Uterus (tissue), 2 donors: ENCODE measurements around the gene HPSE2.

Experiments used
- POLR2A ChIP-seq, 2 donors: fragments of 450-650 bp; IDR thresholded peaks; one replicate each; pipeline ENCODE4 v1.6.1; 2016; ENCODE audit warnings: antibody characterized with exemption in 2 of 2, mild to moderate bottlenecking in 1 of 2, moderate library complexity in 1 of 2
- TF ChIP-seq, protein P1 (sequence below), 4 experiments: fragments of 200-600 bp in 2 of 4; fragments of 450-650 bp in 2 of 4; sonication (generic) in 2 of 4; IDR thresholded peaks; one replicate each; pipeline ENCODE4 v1.5.1; 2016 to 2019; ENCODE audit warnings: antibody characterized with exemption in 4 of 4, mild to moderate bottlenecking in 2 of 4, moderate library complexity in 1 of 4

DNA sequence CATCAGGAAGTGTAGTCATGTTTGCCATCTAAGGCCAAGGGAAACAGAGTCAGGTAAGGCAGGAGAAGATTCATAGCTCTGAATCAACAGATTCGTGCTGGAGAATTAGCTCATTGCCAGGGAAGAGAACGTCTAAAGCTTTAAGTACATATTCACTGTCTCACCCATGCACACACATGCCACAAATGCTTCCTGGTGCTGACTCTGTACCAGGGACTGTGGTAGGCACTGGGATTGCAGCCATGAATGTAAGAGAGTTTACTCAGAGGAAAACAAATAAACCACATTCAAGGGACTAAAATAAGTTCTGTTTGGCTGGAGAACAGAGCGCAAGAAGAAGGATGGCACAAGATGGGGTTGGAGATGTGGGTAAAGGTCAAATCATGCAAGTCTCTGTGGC, 699.1 kb downstream of the HPSE2 start:
- TF ChIP-seq, protein P1, sequence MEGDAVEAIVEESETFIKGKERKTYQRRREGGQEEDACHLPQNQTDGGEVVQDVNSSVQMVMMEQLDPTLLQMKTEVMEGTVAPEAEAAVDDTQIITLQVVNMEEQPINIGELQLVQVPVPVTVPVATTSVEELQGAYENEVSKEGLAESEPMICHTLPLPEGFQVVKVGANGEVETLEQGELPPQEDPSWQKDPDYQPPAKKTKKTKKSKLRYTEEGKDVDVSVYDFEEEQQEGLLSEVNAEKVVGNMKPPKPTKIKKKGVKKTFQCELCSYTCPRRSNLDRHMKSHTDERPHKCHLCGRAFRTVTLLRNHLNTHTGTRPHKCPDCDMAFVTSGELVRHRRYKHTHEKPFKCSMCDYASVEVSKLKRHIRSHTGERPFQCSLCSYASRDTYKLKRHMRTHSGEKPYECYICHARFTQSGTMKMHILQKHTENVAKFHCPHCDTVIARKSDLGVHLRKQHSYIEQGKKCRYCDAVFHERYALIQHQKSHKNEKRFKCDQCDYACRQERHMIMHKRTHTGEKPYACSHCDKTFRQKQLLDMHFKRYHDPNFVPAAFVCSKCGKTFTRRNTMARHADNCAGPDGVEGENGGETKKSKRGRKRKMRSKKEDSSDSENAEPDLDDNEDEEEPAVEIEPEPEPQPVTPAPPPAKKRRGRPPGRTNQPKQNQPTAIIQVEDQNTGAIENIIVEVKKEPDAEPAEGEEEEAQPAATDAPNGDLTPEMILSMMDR (IDR thresholded peaks at IDR 0.05): no peak
- no peak for TF ChIP-seq POLR2A (IDR thresholded peaks at IDR 0.05)
